Measurements from ENCODE around the gene ZNF236. TPM values are rescaled to one million over a fixed set of nuclear protein-coding genes. Genes with fewer than 3 reads are reported as not detected.

ZNF236 gene
- total and polyA plus RNA-seq, 10 of the 15 experiments (the other 5 are each of a cell fraction or from before 2014, with no cell fraction given), result 1.0 to 14.4 (median 5.9) TPM

GRCh38 chr18:76822506-76823160, at the start of gene ZNF236 (continued):
- TF ChIP-seq REST (IDR thresholded peaks at IDR 0.05; ENCODE audit: low read depth, low read length) (peak; percentile 51; the same call in 1 of the 2 replicates), IRF5 (IDR thresholded peaks at IDR 0.05; ENCODE audit: borderline replicate concordance) (no peak), MEF2A (IDR thresholded peaks at IDR 0.05; ENCODE audit: insufficient read depth, low read depth, low read length) (peak; percentile 63; the same call in 1 of the 2 replicates), RUNX3 (IDR thresholded peaks at IDR 0.05; ENCODE audit: low read length) (peak; percentile 40), POLR2A (IDR thresholded peaks at IDR 0.05; ENCODE audit: low read depth, low read length) (peak; percentile 76), NR2C1 (IDR thresholded peaks at IDR 0.05) (peak; percentile 21; the same call in 1 of the 2 replicates), ATF3 (IDR thresholded peaks at IDR 0.05; ENCODE audit: borderline replicate concordance, extremely low read depth, low read depth, low read length) (0 out of 2 replicates have a peak, but pooled peaks have one; percentile 15), CREB1 (IDR thresholded peaks at IDR 0.05; ENCODE audit: low read depth) (0 out of 2 replicates have a peak, but pooled peaks have one; percentile 48), CHD4 (IDR thresholded peaks at IDR 0.05) (no peak), TBL1XR1 (IDR thresholded peaks at IDR 0.05; ENCODE audit: low read depth, low read length) (no peak), ZBED1 (IDR thresholded peaks at IDR 0.05; ENCODE audit: borderline replicate concordance) (no peak), IKZF1 (conservative IDR thresholded peaks at IDR 0.05) (peak; percentile 86), POLR2AphosphoS5 (IDR thresholded peaks at IDR 0.05; ENCODE audit: low read length) (peak; percentile 71; the same call in 1 of the 2 replicates)
- TF ChIP-seq, protein P1, sequence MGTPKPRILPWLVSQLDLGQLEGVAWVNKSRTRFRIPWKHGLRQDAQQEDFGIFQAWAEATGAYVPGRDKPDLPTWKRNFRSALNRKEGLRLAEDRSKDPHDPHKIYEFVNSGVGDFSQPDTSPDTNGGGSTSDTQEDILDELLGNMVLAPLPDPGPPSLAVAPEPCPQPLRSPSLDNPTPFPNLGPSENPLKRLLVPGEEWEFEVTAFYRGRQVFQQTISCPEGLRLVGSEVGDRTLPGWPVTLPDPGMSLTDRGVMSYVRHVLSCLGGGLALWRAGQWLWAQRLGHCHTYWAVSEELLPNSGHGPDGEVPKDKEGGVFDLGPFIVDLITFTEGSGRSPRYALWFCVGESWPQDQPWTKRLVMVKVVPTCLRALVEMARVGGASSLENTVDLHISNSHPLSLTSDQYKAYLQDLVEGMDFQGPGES (IDR thresholded peaks at IDR 0.05), result no peak
- TF ChIP-seq, protein P2, sequence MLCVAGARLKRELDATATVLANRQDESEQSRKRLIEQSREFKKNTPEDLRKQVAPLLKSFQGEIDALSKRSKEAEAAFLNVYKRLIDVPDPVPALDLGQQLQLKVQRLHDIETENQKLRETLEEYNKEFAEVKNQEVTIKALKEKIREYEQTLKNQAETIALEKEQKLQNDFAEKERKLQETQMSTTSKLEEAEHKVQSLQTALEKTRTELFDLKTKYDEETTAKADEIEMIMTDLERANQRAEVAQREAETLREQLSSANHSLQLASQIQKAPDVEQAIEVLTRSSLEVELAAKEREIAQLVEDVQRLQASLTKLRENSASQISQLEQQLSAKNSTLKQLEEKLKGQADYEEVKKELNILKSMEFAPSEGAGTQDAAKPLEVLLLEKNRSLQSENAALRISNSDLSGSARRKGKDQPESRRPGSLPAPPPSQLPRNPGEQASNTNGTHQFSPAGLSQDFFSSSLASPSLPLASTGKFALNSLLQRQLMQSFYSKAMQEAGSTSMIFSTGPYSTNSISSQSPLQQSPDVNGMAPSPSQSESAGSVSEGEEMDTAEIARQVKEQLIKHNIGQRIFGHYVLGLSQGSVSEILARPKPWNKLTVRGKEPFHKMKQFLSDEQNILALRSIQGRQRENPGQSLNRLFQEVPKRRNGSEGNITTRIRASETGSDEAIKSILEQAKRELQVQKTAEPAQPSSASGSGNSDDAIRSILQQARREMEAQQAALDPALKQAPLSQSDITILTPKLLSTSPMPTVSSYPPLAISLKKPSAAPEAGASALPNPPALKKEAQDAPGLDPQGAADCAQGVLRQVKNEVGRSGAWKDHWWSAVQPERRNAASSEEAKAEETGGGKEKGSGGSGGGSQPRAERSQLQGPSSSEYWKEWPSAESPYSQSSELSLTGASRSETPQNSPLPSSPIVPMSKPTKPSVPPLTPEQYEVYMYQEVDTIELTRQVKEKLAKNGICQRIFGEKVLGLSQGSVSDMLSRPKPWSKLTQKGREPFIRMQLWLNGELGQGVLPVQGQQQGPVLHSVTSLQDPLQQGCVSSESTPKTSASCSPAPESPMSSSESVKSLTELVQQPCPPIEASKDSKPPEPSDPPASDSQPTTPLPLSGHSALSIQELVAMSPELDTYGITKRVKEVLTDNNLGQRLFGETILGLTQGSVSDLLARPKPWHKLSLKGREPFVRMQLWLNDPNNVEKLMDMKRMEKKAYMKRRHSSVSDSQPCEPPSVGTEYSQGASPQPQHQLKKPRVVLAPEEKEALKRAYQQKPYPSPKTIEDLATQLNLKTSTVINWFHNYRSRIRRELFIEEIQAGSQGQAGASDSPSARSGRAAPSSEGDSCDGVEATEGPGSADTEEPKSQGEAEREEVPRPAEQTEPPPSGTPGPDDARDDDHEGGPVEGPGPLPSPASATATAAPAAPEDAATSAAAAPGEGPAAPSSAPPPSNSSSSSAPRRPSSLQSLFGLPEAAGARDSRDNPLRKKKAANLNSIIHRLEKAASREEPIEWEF (IDR thresholded peaks at IDR 0.05; ENCODE audit: insufficient replicate concordance, low read depth, low read length), result no peak
